HEK293 (cell line): Measurements from ENCODE around the gene TAC4.

ENCODE experiments used
- KLF16 ChIP-seq: fragments of 450-650 bp; formaldehyde crosslinking; IDR thresholded peaks from 2 replicates; pipeline ENCODE4 v1.5.1; 2017; ENCODE audit warnings: missing biosample characterization, missing genetic modification characterization
- SP2 ChIP-seq: fragments of 450-650 bp; formaldehyde crosslinking; IDR thresholded peaks from 2 replicates; pipeline ENCODE4 v1.5.1; 2016; ENCODE audit warnings: missing biosample characterization, missing genetic modification characterization
- ZNF155 ChIP-seq: fragments of 450-650 bp; formaldehyde crosslinking; IDR thresholded peaks from 2 replicates; pipeline ENCODE4 v1.5.1; 2016; ENCODE audit warnings: missing biosample characterization, missing genetic modification characterization
- ZNF175 ChIP-seq: fragments of 450-650 bp; formaldehyde crosslinking; IDR thresholded peaks from 2 replicates; pipeline ENCODE4 v1.5.1; 2016; ENCODE audit warnings: missing biosample characterization, missing genetic modification characterization
- ZNF670 ChIP-seq: fragments of 450-650 bp; formaldehyde crosslinking; IDR thresholded peaks from 2 replicates; pipeline ENCODE4 v1.5.1; 2016; ENCODE audit warnings: missing biosample characterization, missing genetic modification characterization, low read depth
- ZNF792 ChIP-seq: fragments of 450-650 bp; formaldehyde crosslinking; IDR thresholded peaks from 2 replicates; pipeline ENCODE4 v1.5.1; 2016; ENCODE audit warnings: missing biosample characterization, missing genetic modification characterization
- ZNF837 ChIP-seq: fragments of 450-650 bp; formaldehyde crosslinking; IDR thresholded peaks from 2 replicates; pipeline ENCODE4 v1.5.1; 2016; ENCODE audit warnings: missing biosample characterization, missing genetic modification characterization
- TF ChIP-seq, protein P1 (sequence below): fragments of 450-650 bp; formaldehyde crosslinking; IDR thresholded peaks from 2 replicates; pipeline ENCODE4 v1.5.1; 2016; ENCODE audit warnings: missing biosample characterization, missing genetic modification characterization
- TF ChIP-seq, protein P2 (sequence below): fragments of 450-650 bp; formaldehyde crosslinking; IDR thresholded peaks from 2 replicates; pipeline ENCODE4 v1.5.1; 2016; ENCODE audit warnings: missing biosample characterization, missing genetic modification characterization

DNA sequence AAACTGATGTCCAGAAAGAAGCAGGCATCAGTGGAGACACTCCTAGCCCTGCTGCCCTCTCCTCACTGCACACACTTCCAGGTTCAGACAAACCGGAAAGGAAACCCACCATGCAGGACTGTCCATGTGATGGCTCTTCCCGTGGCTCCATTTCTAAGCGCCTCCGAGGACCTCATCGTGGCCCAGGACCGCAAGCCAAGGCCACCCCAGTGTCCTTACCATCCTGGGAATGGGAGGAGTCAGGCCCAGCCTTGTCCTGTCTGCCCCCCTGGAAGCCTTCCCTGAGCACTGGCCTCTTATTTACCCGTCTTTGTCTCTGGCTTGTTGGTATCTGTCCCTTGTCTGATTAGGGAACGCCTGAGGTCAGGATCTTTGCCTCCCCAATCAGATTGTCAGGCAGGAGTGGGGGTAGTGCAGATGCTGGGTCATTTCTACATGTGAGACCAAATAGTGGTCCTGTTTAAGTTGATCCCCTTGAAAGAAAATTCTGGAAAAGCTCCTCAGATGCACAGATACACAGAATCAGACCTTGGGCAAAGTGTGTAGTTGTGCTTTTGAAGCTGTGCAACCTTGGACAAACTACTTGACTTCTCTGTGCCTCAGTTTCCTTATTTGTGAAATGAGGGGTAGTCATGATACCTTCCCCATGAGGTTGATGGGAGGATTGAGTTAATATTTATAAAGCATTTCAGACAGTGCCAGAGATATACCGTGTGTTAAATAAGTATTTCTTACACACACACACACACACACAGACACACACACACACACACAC is 744 bp downstream of the TAC4 start:
- no peak for TF ChIP-seq KLF16 (tag by site-specific recombination)
- no peak for TF ChIP-seq ZNF792 (tag by site-specific recombination)
- no peak for TF ChIP-seq ZNF175
- no peak for TF ChIP-seq ZNF837 (tag by site-specific recombination)
- TF ChIP-seq ZNF670 (tag by site-specific recombination), result no peak
- no peak for TF ChIP-seq ZNF155
- TF ChIP-seq, protein P1, sequence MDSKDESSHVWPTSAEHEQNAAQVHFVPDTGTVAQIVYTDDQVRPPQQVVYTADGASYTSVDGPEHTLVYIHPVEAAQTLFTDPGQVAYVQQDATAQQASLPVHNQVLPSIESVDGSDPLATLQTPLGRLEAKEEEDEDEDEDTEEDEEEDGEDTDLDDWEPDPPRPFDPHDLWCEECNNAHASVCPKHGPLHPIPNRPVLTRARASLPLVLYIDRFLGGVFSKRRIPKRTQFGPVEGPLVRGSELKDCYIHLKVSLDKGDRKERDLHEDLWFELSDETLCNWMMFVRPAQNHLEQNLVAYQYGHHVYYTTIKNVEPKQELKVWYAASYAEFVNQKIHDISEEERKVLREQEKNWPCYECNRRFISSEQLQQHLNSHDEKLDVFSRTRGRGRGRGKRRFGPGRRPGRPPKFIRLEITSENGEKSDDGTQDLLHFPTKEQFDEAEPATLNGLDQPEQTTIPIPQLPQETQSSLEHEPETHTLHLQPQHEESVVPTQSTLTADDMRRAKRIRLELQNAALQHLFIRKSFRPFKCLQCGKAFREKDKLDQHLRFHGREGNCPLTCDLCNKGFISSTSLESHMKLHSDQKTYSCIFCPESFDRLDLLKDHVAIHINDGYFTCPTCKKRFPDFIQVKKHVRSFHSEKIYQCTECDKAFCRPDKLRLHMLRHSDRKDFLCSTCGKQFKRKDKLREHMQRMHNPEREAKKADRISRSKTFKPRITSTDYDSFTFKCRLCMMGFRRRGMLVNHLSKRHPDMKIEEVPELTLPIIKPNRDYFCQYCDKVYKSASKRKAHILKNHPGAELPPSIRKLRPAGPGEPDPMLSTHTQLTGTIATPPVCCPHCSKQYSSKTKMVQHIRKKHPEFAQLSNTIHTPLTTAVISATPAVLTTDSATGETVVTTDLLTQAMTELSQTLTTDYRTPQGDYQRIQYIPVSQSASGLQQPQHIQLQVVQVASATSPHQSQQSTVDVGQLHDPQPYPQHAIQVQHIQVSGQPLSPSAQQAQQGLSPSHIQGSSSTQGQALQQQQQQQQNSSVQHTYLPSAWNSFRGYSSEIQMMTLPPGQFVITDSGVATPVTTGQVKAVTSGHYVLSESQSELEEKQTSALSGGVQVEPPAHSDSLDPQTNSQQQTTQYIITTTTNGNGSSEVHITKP (tag by site-specific recombination), result no peak
- TF ChIP-seq SP2 (tag by site-specific recombination), result no peak
- TF ChIP-seq, protein P2, sequence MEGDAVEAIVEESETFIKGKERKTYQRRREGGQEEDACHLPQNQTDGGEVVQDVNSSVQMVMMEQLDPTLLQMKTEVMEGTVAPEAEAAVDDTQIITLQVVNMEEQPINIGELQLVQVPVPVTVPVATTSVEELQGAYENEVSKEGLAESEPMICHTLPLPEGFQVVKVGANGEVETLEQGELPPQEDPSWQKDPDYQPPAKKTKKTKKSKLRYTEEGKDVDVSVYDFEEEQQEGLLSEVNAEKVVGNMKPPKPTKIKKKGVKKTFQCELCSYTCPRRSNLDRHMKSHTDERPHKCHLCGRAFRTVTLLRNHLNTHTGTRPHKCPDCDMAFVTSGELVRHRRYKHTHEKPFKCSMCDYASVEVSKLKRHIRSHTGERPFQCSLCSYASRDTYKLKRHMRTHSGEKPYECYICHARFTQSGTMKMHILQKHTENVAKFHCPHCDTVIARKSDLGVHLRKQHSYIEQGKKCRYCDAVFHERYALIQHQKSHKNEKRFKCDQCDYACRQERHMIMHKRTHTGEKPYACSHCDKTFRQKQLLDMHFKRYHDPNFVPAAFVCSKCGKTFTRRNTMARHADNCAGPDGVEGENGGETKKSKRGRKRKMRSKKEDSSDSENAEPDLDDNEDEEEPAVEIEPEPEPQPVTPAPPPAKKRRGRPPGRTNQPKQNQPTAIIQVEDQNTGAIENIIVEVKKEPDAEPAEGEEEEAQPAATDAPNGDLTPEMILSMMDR (tag by site-specific recombination), result no peak
